ENCODE results near the gene FAM25A. TPM values are rescaled to one million over a fixed set of nuclear protein-coding genes. Genes with fewer than 3 reads are reported as not detected.
A peak's percentile ranks its signal among the peaks of the same experiment; 100 is the strongest.

FAM25A gene
- polyA plus RNA-seq, 2 of the 4 experiments (the other 2 are of a cell fraction): not detected

DNA sequence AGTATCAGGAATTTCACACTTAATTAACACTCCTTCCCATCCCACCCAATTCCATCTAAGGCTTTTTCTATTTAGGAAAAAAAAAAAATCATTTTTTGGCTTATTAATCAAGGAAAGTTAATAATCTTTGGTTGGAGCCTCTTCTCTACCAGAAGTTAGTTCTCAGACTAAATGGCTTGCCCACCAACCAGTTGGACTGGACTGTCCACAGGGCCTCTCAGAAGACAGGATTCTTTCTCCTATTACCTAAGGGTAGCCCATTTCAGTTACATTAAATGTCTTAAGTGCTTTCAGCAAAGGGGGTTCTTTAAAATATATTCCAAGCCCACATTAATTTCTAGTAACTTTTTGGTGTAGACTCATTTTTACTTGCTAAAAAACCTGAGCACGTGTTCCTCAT lies 39.3 kb downstream of the FAM25A start:
- CTCF ChIA-PET: no interaction called here
- FAIRE-seq: no peak

DNA sequence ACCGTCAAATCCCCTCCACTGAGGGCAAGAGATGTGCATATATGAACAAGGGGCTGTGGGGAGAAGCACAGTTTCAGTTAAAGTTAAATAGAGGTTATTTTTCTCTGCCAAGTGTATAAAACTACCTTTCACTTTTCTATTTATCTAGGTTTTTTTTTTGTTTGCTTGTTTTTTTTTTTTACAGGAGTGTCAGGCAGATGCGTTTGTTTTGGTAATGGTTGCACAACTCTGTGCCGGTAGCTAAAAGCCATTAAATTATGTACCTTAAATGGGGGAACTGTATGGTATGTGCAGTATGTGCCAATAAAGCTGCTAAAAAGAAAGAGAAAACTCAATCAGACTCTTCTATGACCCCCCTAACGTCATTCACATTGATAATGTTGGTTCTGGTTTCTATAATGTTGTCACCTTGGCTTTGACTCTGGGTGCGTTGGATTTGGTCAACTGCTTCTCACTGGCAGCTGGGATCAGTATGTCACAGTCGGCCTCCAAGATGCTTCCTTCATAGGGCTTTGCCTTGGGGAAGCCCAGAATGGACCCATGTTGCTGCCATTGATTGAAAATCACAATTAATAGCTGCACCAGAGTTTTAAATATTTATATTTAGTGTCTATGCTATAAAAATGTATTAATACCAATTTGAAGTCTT lies 40.3 kb downstream of the FAM25A start:
- DNase-seq (ENCODE audit: low read depth in 1 of 2, low spot score in 1 of 2) (no peak), FAIRE-seq (no peak), ATAC-seq (no peak)
- POLR2A ChIA-PET: no interaction called here
- Histone ChIP-seq H3K4me2 (no peak overlapping the region), H3K27ac (no peak overlapping the region), H3K4me3 (no peak overlapping the region), H3K9me3 (no peaks in the 10 kb centered on the region), H3K4me1 (no peaks in the 10 kb centered on the region)
- CTCF ChIA-PET: interaction anchor here (0.8 to 1.2 kb wide), 2 partner anchors 12 to 94 kb away, joined by 3 read pairs; no protein-coding TSS in a partner anchor
- TF ChIP-seq CEBPB (IDR thresholded peaks at IDR 0.05): peak in 1 of 2 experiments; percentile 25; a peak in 1 of 4 replicates
- no peak for TF ChIP-seq TP53 (CRISPR knock-in tag; IDR thresholded peaks at IDR 0.05)
- WGBS (ENCODE audit: missing lambda C conversion rate): 71% methylated on average over 6 of the region's 6 CpGs

More for the DNA sequence above, 39.3 kb downstream of the FAM25A start:
- Histone ChIP-seq H3K27ac (no peak overlapping the region), H3K9me3 (no peaks in the 10 kb centered on the region), H3K4me3 (no peak overlapping the region), H3K4me1 (no peaks in the 10 kb centered on the region), H3K4me2 (no peak overlapping the region)
- no peak for TF ChIP-seq FOSB (CRISPR knock-in tag; IDR thresholded peaks at IDR 0.05)
- TF ChIP-seq, protein P1, sequence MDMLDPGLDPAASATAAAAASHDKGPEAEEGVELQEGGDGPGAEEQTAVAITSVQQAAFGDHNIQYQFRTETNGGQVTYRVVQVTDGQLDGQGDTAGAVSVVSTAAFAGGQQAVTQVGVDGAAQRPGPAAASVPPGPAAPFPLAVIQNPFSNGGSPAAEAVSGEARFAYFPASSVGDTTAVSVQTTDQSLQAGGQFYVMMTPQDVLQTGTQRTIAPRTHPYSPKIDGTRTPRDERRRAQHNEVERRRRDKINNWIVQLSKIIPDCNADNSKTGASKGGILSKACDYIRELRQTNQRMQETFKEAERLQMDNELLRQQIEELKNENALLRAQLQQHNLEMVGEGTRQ (IDR thresholded peaks at IDR 0.05): no peak
- TF ChIP-seq, protein P2, sequence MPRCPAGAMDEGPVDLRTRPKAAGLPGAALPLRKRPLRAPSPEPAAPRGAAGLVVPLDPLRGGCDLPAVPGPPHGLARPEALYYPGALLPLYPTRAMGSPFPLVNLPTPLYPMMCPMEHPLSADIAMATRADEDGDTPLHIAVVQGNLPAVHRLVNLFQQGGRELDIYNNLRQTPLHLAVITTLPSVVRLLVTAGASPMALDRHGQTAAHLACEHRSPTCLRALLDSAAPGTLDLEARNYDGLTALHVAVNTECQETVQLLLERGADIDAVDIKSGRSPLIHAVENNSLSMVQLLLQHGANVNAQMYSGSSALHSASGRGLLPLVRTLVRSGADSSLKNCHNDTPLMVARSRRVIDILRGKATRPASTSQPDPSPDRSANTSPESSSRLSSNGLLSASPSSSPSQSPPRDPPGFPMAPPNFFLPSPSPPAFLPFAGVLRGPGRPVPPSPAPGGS (IDR thresholded peaks at IDR 0.05): no peak
- ATAC-seq (no peak), DNase-seq (ENCODE audit: low read depth in 1 of 2, low spot score in 1 of 2) (no peak)
- WGBS (ENCODE audit: missing lambda C conversion rate): 95% methylated on average over 1 of the region's 1 CpG
- POLR2A ChIA-PET: no interaction called here

DNA sequence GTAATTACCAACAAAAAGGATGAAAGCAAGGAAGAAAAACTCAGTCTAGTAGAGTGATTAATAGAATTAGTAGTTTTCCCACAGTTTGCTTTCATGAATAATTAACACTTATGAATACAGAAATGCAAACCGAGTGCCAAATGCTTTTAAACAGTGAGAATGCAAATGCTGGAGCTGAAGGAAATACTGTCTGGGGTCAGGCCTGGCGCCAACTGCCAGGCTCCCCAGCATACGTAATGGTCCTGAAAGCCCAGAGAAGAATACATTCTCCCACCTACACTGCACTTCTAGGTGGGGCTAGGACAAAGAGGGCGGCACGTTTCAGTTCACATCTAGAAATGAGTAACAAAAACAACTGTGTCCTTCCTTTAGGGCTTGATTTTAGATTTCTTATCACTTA lies 44.6 kb downstream of the FAM25A start:
- TF ChIP-seq HOXA7 (CRISPR knock-in tag; IDR thresholded peaks at IDR 0.05): no peak
- no peak for TF ChIP-seq HOXB5 (CRISPR knock-in tag; IDR thresholded peaks at IDR 0.05)
- no peak for TF ChIP-seq KDM1A (IDR thresholded peaks at IDR 0.05; ENCODE audit: low read depth)
- no peak for TF ChIP-seq GATA3 (IDR thresholded peaks at IDR 0.05; ENCODE audit: borderline replicate concordance)
- no peak for TF ChIP-seq FOSB (CRISPR knock-in tag; IDR thresholded peaks at IDR 0.05)
- no peak for TF ChIP-seq TFCP2L1 (CRISPR knock-in tag; IDR thresholded peaks at IDR 0.05)
- TF ChIP-seq FOSL2 (IDR thresholded peaks at IDR 0.05): no peak
- no peak for TF ChIP-seq FOSL2 (CRISPR knock-in tag; IDR thresholded peaks at IDR 0.05)
- TF ChIP-seq MYC (IDR thresholded peaks at IDR 0.05; ENCODE audit: borderline replicate concordance, low read length): no peak
- no peak for TF ChIP-seq NPAS2 (CRISPR knock-in tag; IDR thresholded peaks at IDR 0.05; ENCODE audit: borderline replicate concordance)
- no peak for FAIRE-seq

DNA sequence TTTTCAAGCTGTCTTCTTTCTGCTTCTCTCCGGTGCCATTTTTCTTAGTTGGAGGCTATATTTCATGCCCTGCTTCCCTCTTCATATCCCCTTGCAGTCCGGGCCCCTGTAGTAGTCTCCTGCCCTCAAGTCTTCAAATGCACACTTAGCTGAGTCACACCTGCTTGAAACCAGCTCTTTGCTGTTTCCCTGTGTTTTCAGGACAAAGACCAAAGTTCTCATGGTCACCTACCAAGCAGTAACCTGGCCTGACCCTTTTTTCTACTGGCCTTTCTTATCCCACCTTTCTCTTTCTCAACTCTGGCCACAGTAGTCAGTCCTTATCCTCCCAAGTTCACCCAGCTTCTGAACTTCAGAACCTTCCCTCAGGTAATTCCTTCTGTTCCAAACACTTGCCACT lies 46.1 kb downstream of the FAM25A start:
- Histone ChIP-seq H3K9me3 (no peaks in the 10 kb centered on the region), H3K27ac (no peak overlapping the region), H3K4me3 (no peak overlapping the region), H3K4me2 (no peak overlapping the region), H3K4me1 (no peaks in the 10 kb centered on the region)
- ATAC-seq: no peak
- no peak for DNase-seq (ENCODE audit: low read depth in 1 of 2, low spot score in 1 of 2)
- TF ChIP-seq POLR2A (IDR thresholded peaks at IDR 0.05; ENCODE audit: low read length) (no peak), HDAC2 (IDR thresholded peaks at IDR 0.05) (no peak), GATA3 (IDR thresholded peaks at IDR 0.05; ENCODE audit: borderline replicate concordance) (no peak), KDM1A (IDR thresholded peaks at IDR 0.05; ENCODE audit: low read depth) (no peak), NPAS2 (CRISPR knock-in tag; IDR thresholded peaks at IDR 0.05; ENCODE audit: borderline replicate concordance) (no peak), MAFK (IDR thresholded peaks at IDR 0.05; ENCODE audit: partially characterized antibody) (no peak), HOXA7 (CRISPR knock-in tag; IDR thresholded peaks at IDR 0.05) (no peak), FOSB (CRISPR knock-in tag; IDR thresholded peaks at IDR 0.05) (no peak), MAZ (IDR thresholded peaks at IDR 0.05; ENCODE audit: borderline replicate concordance, low read depth, low read length) (no peak), MYC (IDR thresholded peaks at IDR 0.05; ENCODE audit: borderline replicate concordance, low read length) (no peak), RARB (CRISPR knock-in tag; IDR thresholded peaks at IDR 0.05) (no peak), ZSCAN20 (CRISPR knock-in tag; IDR thresholded peaks at IDR 0.05) (no peak), POLR2AphosphoS2 (conservative IDR thresholded peaks at IDR 0.05; ENCODE audit: low read length) (no peak)
- TF ChIP-seq, protein P3, sequence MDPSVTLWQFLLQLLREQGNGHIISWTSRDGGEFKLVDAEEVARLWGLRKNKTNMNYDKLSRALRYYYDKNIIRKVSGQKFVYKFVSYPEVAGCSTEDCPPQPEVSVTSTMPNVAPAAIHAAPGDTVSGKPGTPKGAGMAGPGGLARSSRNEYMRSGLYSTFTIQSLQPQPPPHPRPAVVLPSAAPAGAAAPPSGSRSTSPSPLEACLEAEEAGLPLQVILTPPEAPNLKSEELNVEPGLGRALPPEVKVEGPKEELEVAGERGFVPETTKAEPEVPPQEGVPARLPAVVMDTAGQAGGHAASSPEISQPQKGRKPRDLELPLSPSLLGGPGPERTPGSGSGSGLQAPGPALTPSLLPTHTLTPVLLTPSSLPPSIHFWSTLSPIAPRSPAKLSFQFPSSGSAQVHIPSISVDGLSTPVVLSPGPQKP (IDR thresholded peaks at IDR 0.05; ENCODE audit: low read depth, low read length): no peak
- TF ChIP-seq, protein P2 (IDR thresholded peaks at IDR 0.05): no peak
- TF ChIP-seq, protein P4, sequence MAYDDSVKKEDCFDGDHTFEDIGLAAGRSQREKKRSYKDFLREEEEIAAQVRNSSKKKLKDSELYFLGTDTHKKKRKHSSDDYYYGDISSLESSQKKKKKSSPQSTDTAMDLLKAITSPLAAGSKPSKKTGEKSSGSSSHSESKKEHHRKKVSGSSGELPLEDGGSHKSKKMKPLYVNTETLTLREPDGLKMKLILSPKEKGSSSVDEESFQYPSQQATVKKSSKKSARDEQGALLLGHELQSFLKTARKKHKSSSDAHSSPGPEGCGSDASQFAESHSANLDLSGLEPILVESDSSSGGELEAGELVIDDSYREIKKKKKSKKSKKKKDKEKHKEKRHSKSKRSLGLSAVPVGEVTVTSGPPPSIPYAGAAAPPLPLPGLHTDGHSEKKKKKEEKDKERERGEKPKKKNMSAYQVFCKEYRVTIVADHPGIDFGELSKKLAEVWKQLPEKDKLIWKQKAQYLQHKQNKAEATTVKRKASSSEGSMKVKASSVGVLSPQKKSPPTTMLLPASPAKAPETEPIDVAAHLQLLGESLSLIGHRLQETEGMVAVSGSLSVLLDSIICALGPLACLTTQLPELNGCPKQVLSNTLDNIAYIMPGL (CRISPR knock-in tag; IDR thresholded peaks at IDR 0.05; ENCODE audit: borderline replicate concordance): no peak
- FAIRE-seq: no peak
- CTCF ChIA-PET: interaction anchor here (1.4 kb wide), 1 partner anchor 99 kb away, joined by 4 read pairs; no protein-coding TSS in a partner anchor
- POLR2A ChIA-PET: interaction anchor here (0.5 kb wide), 1 partner anchor 13 kb away, joined by 3 read pairs; no protein-coding TSS in a partner anchor
- 95% methylated on average over 2 of the region's 2 CpGs for WGBS (ENCODE audit: missing lambda C conversion rate)

More for the DNA sequence above, 44.6 kb downstream of the FAM25A start:
- Histone ChIP-seq H3K27ac (no peak overlapping the region), H3K9me3 (no peaks in the 10 kb centered on the region), H3K4me1 (no peaks in the 10 kb centered on the region), H3K4me2 (no peak overlapping the region), H3K4me3 (no peak overlapping the region)
- WGBS (ENCODE audit: missing lambda C conversion rate): 87% methylated on average over 5 of the region's 5 CpGs
- ATAC-seq (no peak), DNase-seq (ENCODE audit: low read depth in 1 of 2, low spot score in 1 of 2) (no peak)
- POLR2A ChIA-PET: no interaction called here
- CTCF ChIA-PET: interaction anchor here (1.3 kb wide), 1 partner anchor 11 kb away, joined by 3 read pairs; no protein-coding TSS in a partner anchor

Measured in A549 (cell line).